Small intestine (tissue), 7 donors: ENCODE results near the gene MVP. TPM values are rescaled to one million over a fixed set of nuclear protein-coding genes. Genes with fewer than 3 reads are reported as not detected.

Experiments used
- DNase-seq, 2 donors: peaks; one replicate each; pipeline versions ENCODE4 v3.0.0 to v3.0.0-alpha.2; 2013
- FAIRE-seq: peaks from 2 replicates; lab custom pipeline; 2012; peaks lifted over from hg19 to GRCh38; lab: Jason Lieb, UNC
- H3K27ac ChIP-seq, 3 donors: one replicate each; pipeline ENCODE4 v1.5.1; 2013; ENCODE audit warnings: low read length in 2 of 3, mild to moderate bottlenecking in 2 of 3, control low read depth in 1 of 3, inconsistent platforms in 1 of 3, low read depth in 1 of 3, moderate library complexity in 1 of 3
- H3K27me3 ChIP-seq, 3 donors: one replicate each; pipeline ENCODE4 v1.6.1; 2013; ENCODE audit warnings: low read length in 3 of 3, inconsistent platforms in 1 of 3; ENCODE audit not compliant: control insufficient read depth in 3 of 3, insufficient read depth in 3 of 3
- H3K36me3 ChIP-seq, 3 donors: one replicate each; pipeline ENCODE4 v1.6.1; 2013; ENCODE audit warnings: low read length in 3 of 3, inconsistent platforms in 1 of 3, low read depth in 1 of 3, mild to moderate bottlenecking in 1 of 3, moderate library complexity in 1 of 3; ENCODE audit not compliant: control insufficient read depth in 3 of 3, insufficient read depth in 2 of 3
- H3K4me1 ChIP-seq, 3 donors: one replicate each; pipeline ENCODE4 v1.6.1; 2013; ENCODE audit warnings: low read length in 2 of 3, inconsistent platforms in 1 of 3, low read depth in 1 of 3, mild to moderate bottlenecking in 1 of 3, moderate library complexity in 1 of 3; ENCODE audit not compliant: control insufficient read depth in 3 of 3, insufficient read depth in 2 of 3
- H3K4me3 ChIP-seq, 3 donors: one replicate each; pipeline ENCODE4 v1.5.1; 2013; ENCODE audit warnings: low read length in 3 of 3, control low read depth in 1 of 3, inconsistent platforms in 1 of 3, low read depth in 1 of 3, mild to moderate bottlenecking in 1 of 3, moderate library complexity in 1 of 3
- H3K9me3 ChIP-seq, 2 donors: one replicate each; pipeline ENCODE4 v1.6.1; 2013; ENCODE audit warnings: low read depth in 1 of 2, low read length in 1 of 2; ENCODE audit not compliant: control insufficient read depth in 2 of 2, insufficient read depth in 1 of 2
- WGBS, 3 donors: extraction: QIAGEN DNeasy Blood & Tissue Kit; methylation state at CpG; one replicate each; pipeline ENCODE4 v1.1.7; 2013; 5-methylcytosine and 5-hydroxymethylcytosine counted together
- polyA plus RNA-seq, 4 donors: library from polyadenylated mRNA; stranded (reverse) in 3 of 4; unstranded in 1 of 4; fragments of 200-250 nt in 3 of 4; fragments of 120-200 nt in 1 of 4; gene quantifications; one replicate each; pipeline versions ENCODE4 v1.2.1 to v1.2.3, GENCODE V29; 2013
- donor health status: healthy with polysubstance abuse.
- donor health status: control.
- donor health status: control.
- donor health status: Bipolar disorder and iron deficiency.
- donor health status: healthy.

MVP gene
- polyA plus RNA-seq, 4 donors: 175 to 558 (median 292) TPM

DNA sequence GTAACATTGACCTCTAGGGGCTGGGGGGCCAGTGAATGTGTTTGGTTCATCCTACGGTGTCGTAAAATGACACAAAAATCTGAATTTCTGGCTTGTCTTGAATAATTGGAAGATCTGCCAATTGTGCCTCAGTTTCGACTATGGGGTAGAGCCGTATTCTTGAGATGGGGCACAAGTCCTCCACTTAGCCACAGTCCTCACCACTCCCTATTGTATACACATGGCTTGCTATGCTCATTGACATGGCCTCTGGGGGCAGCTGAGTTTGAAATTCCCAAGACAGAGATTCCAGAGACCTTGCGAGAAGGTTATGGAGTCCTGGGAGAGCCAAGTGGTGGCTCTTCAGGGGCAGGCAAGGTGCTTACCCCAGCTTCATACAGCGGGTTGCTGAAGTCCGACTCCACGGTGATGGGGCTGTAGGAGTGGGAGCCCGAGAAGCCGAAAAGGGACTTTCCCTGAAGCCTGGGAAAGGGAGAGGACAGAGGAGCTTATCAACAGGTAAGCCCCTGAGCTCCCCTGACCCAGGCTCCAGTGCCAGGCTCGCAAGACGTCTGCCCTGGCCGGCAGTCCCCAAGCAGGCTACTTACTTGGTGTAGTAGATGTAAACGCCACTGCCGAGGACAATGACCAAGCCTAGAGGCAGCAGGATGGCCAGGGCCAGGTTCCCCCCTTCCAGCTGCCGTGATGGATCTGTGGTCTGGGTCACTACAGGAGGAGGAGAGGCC lies 51.7 kb downstream of the MVP start:
- Histone ChIP-seq H3K4me3 (no peak overlapping the region), H3K9me3 (no peaks in the 10 kb centered on the region), H3K36me3 (peaks cover 0 to 41% (median 0%) of the 10 kb centered on the region in 3 donors), H3K4me1 (peaks cover 0 to 4% (median 3%) of the 10 kb centered on the region in 3 donors), H3K27ac (no peak overlapping the region), H3K27me3 (peaks cover 0 to 11% (median 0%) of the 10 kb centered on the region in 3 donors)
- no peak for FAIRE-seq
- no peak for DNase-seq
- 87 to 95% (median 94%) methylated on average over 15 to 16 of the region's 16 CpGs for WGBS, 3 donors

GRCh38 chr16:29873319-29873718 lies 53.1 kb downstream of the MVP start:
- peaks cover 0 to 42% (median 0%) of the 10 kb centered on the region in 3 donors for H3K36me3 ChIP-seq
- no peak for FAIRE-seq
- 92 to 95% (median 93%) methylated on average over 23 to 26 of the region's 26 CpGs for WGBS, 3 donors

DNA sequence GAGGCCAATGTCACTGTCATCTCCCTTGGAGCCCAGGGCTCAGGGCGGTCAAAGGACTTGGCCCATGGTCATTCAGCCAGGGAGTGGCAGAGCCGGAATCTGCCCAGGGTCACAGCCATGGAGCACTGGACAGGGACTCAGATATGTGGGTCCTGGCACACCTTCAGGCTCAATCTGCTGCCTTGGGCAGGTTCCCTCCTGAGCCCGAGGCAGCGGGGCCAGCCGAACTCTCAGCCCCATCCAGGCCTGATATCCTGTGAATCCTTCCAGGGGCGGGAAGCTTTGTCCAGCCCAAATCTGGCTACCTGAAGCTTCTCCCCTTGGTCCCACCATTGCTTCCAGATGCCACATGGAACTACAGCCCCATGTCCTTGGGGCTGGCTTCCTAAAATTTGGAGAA lies 54.9 kb downstream of the MVP start:
- no peak for DNase-seq
- Histone ChIP-seq H3K9me3 (no peaks in the 10 kb centered on the region), H3K27me3 (peaks cover 0 to 20% (median 0%) of the 10 kb centered on the region in 3 donors), H3K36me3 (peaks cover 0 to 54% (median 0%) of the 10 kb centered on the region in 3 donors), H3K4me1 (peaks cover 0 to 4% (median 3%) of the 10 kb centered on the region in 3 donors), H3K27ac (no peak overlapping the region), H3K4me3 (no peak overlapping the region)
- no peak for FAIRE-seq
- whole genome bisulfite sequencing, 3 donors: 90 to 96% (median 95%) methylated on average over 6 of the region's 6 CpGs

More at GRCh38 chr16:29873319-29873718, 53.1 kb downstream of the MVP start:
- Histone ChIP-seq H3K9me3 (no peaks in the 10 kb centered on the region), H3K4me1 (peaks cover 0 to 4% (median 3%) of the 10 kb centered on the region in 3 donors), H3K27ac (no peak overlapping the region), H3K4me3 (no peak overlapping the region), H3K27me3 (peaks cover 0 to 20% (median 0%) of the 10 kb centered on the region in 3 donors)
- DNase-seq: no peak

DNA sequence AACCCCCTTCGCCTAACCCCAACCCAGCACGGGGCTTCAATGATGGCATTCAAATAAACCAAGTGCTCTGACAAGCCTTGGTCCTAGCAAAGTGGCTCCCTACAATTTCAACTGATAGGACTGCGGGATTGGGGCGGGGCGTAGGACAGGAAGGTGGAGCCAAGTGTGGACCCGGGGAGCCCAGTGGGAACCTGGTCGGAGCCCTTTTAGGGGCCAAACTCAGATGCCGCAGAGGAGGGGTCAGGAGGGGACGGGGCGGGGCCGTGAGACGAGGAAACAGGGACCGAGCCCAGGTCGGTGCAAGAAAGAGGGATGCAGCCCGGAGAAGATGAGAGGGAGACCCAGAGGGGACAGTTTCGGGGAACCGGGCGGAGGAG lies 55.9 kb downstream of the MVP start:
- H3K4me3 ChIP-seq: peak overlapping the region in 1 of 3 donors; percentile 12
- DNase-seq (no peak), FAIRE-seq (no peak)
- H3K9me3 ChIP-seq: no peaks in the 10 kb centered on the region
- no peak overlapping the region for H3K27ac ChIP-seq
- peaks cover 0 to 53% (median 0%) of the 10 kb centered on the region in 3 donors for H3K36me3 ChIP-seq
- WGBS, 3 donors: 31 to 72% (median 56%) methylated on average over 17 to 18 of the region's 18 CpGs
- peaks cover 0 to 4% (median 3%) of the 10 kb centered on the region in 3 donors for H3K4me1 ChIP-seq
- H3K27me3 ChIP-seq: peaks cover 0 to 20% (median 0%) of the 10 kb centered on the region in 3 donors

DNA sequence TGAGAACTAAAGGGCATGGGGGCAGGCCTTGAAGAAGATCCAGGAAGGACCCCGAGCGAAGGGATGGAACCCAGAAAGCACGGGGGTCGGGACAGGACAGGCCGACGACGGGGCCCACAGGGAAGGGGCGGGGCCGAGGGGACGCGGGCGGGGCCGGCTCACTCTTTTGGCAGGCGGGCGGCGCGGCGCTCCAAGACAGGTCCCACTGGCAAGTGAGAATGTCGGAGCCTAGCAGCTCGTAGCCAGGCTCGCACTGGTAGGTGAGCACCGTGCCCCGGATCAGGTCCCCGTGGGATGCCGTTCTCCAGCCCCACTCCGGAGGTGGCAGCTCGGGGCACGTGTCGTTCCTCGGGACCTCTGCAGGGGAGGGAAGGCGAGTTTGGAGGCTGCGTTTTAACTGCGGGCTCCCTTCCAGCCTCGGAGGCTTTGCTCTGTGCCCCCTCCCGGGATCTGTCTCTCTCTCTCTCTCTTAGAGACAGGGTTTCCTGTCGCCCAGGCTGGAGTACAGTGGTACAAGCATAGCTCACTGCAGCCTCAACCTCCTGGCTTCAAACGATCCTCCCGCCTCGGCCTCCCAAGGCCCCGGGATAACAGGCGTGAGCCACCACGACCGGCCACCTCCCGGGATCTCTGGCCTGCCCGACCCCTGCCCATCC lies 56.5 kb downstream of the MVP start:
- Histone ChIP-seq H3K4me1 (peaks cover 0 to 4% (median 3%) of the 10 kb centered on the region in 3 donors), H3K27me3 (peaks cover 0 to 20% (median 0%) of the 10 kb centered on the region in 3 donors), H3K27ac (no peak overlapping the region), H3K36me3 (peaks cover 0 to 48% (median 0%) of the 10 kb centered on the region in 3 donors), H3K9me3 (no peaks in the 10 kb centered on the region), H3K4me3 (peak overlapping the region in 1 of 3 donors; percentile 12)
- FAIRE-seq (no peak), DNase-seq (no peak)
- WGBS, 3 donors: 22 to 85% (median 58%) methylated on average over 31 to 45 of the region's 45 CpGs

DNA sequence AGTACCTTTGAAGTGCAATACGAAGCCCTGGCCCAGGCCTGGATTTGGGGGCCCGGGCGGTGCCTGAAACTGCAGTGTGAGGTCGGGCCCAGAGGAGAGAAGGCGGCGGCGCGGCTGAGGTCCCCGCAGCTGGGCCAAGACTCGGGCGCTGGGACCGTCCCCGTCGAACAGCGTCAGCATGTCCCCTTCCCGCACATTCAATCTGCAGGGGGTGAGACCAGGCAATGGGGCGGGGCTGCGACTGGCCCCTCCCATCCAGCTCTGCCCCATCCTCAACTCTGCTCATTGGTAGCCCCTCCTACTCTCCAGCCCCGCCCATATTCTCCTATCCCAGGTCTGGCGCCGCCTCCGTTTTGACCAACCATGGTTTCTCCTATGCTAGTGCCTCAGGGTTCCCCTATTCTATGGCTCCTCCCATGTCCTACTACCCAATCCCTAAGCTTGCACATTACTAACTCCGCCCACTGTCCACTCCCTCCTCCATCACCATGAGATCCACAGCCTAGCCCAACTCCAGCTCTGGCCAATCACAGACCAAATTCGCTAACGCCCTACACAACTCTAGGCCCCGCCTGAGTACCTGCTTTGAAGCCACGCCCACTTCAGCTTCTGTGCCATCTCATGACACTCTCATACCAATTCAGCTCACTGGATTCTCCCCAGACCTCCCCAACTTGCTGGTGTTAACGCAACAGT lies 57.2 kb downstream of the MVP start:
- H3K9me3 ChIP-seq: no peaks in the 10 kb centered on the region
- peaks cover 0 to 20% (median 0%) of the 10 kb centered on the region in 3 donors for H3K27me3 ChIP-seq
- FAIRE-seq (no peak), DNase-seq (peak in 1 of 2 donors; percentile 38)
- WGBS, 3 donors: 37 to 77% (median 62%) methylated on average over 27 to 28 of the region's 28 CpGs
- H3K4me1 ChIP-seq: peaks cover 0 to 4% (median 3%) of the 10 kb centered on the region in 3 donors
- H3K27ac ChIP-seq: no peak overlapping the region
- H3K4me3 ChIP-seq: no peak overlapping the region
- peaks cover 0 to 41% (median 0%) of the 10 kb centered on the region in 3 donors for H3K36me3 ChIP-seq

DNA sequence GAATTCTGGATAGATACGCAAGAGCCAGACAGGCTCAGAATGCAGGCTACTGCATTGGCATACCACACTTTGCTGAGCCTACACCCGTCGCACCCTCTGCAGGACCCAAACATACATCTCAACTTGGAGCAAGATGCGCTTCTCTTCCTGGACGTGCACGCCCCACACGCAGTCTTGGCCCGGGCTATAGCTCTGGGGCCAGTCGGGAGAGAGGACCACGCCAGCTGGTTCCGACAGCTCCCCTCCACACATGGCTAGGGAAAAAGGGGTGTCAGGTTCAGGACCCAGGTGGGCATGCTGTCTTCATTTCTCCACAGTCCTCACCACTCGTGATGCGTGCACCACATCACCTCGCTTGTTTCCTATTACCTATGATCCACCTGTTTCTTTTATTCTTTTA lies 57.9 kb downstream of the MVP start:
- 91 to 93% (median 92%) methylated on average over 14 of the region's 14 CpGs for whole genome bisulfite sequencing, 3 donors
- Histone ChIP-seq H3K4me1 (peaks cover 0 to 4% (median 3%) of the 10 kb centered on the region in 3 donors), H3K27me3 (peaks cover 0 to 20% (median 0%) of the 10 kb centered on the region in 3 donors), H3K9me3 (no peaks in the 10 kb centered on the region), H3K4me3 (no peak overlapping the region), H3K36me3 (peaks cover 0 to 35% (median 0%) of the 10 kb centered on the region in 3 donors), H3K27ac (no peak overlapping the region)
- no peak for FAIRE-seq
- DNase-seq: no peak

DNA sequence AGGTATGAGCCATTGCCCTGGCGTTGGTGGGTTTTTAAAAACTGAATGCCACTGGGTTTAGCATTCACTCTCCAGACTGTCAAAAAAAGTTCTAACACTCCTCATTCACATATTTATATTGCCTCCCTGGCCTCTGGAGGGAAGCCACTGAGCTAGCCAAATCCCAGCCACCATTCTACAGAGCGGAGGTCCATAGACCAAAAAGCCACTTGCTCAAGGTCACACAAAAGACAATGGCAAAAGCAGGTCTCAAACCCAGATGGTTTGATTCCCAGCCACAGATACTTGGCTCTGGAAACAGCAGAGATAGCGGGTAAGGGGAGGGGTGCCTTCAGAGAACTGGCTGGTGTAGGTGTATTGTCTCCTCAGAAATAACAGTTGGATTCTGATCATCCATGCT lies 60.8 kb downstream of the MVP start:
- peaks cover 0 to 18% (median 0%) of the 10 kb centered on the region in 3 donors for H3K27me3 ChIP-seq
- DNase-seq (no peak), FAIRE-seq (no peak)
- H3K4me3 ChIP-seq: no peak overlapping the region
- H3K4me1 ChIP-seq: peaks cover 0 to 4% (median 0%) of the 10 kb centered on the region in 3 donors
- H3K36me3 ChIP-seq: peaks cover 0 to 47% (median 0%) of the 10 kb centered on the region in 3 donors
- no peak overlapping the region for H3K27ac ChIP-seq
- WGBS, 3 donors: 84 to 98% (median 90%) methylated on average over 3 of the region's 3 CpGs
- no peaks in the 10 kb centered on the region for H3K9me3 ChIP-seq
